ENCODE measurements around the gene CAMTA1.

Gene CAMTA1

GRCh38 chr1:6955357-6956094 is 170.3 kb downstream of the CAMTA1 start:
- no peak for TF ChIP-seq CTCF (IDR thresholded peaks at IDR 0.05; ENCODE audit: borderline replicate concordance, insufficient read depth, low read depth, low read length)
- H3K4me3 ChIP-seq (ENCODE audit: low read depth, low read length) = no peak overlapping the region

GRCh38 chr1:6956488-6957159 is 171.4 kb downstream of the CAMTA1 start:
- TF ChIP-seq CTCF (IDR thresholded peaks at IDR 0.05; ENCODE audit: borderline replicate concordance, insufficient read depth, low read depth, low read length) = no peak
- H3K4me3 ChIP-seq (ENCODE audit: low read depth, low read length) = no peak overlapping the region

- H3K4me3 ChIP-seq (ENCODE audit: low read depth, low read length) = no peak overlapping the region
- no peak for TF ChIP-seq CTCF (IDR thresholded peaks at IDR 0.05; ENCODE audit: borderline replicate concordance, insufficient read depth, low read depth, low read length)
Observed at GRCh38 chr1:6957341-6957740, 172.1 kb downstream of the CAMTA1 start.

- H3K4me3 ChIP-seq (ENCODE audit: low read depth, low read length) = no peak overlapping the region
- TF ChIP-seq CTCF (IDR thresholded peaks at IDR 0.05; ENCODE audit: borderline replicate concordance, insufficient read depth, low read depth, low read length) = no peak
Observed at GRCh38 chr1:6958407-6959030, 173.3 kb downstream of the CAMTA1 start.

GRCh38 chr1:6959491-6959890 is 174.2 kb downstream of the CAMTA1 start:
- TF ChIP-seq CTCF (IDR thresholded peaks at IDR 0.05; ENCODE audit: borderline replicate concordance, insufficient read depth, low read depth, low read length) = no peak

GRCh38 chr1:6960291-6960811 is 175.1 kb downstream of the CAMTA1 start:
- no peak for TF ChIP-seq CTCF (IDR thresholded peaks at IDR 0.05; ENCODE audit: borderline replicate concordance, insufficient read depth, low read depth, low read length)
- H3K4me3 ChIP-seq (ENCODE audit: low read depth, low read length) = no peak overlapping the region

More at GRCh38 chr1:6959491-6959890, 174.2 kb downstream of the CAMTA1 start:
- no peak overlapping the region for H3K4me3 ChIP-seq (ENCODE audit: low read depth, low read length)
